HepG2 (cell line): ENCODE measurements around the gene UBAC2. TPM values are rescaled to one million over a fixed set of nuclear protein-coding genes. Genes with fewer than 3 reads are reported as not detected.

ENCODE experiments used
- ATF7 ChIP-seq, 2 experiments: fragments of 450-650 bp in 1 of 2; sonication (generic) in 1 of 2; formaldehyde crosslinking in 1 of 2; IDR thresholded peaks; 2 replicates each; pipeline versions ENCODE4 v1.4.0 to v1.6.1; 2016 to 2020; ENCODE audit warnings: antibody characterized with exemption in 1 of 2, mild to moderate bottlenecking in 1 of 2, missing genetic modification reagents in 1 of 2
- CEBPZ ChIP-seq: IDR thresholded peaks from 2 replicates; pipeline ENCODE4 v1.6.1; 2012; ENCODE audit warnings: low read length, improper control_type of control experiment
- CREB3 ChIP-seq: sonication (generic); formaldehyde crosslinking; IDR thresholded peaks from 2 replicates; pipeline ENCODE4 v1.5.0; 2020; ENCODE audit warnings: missing genetic modification reagents
- ETV6 ChIP-seq: sonication (generic); formaldehyde crosslinking; conservative IDR thresholded peaks from 2 replicates; pipeline ENCODE4 v1.4.0; 2020; ENCODE audit warnings: missing genetic modification reagents
- EZH2 ChIP-seq: conservative IDR thresholded peaks from 2 replicates; pipeline ENCODE4 v1.6.1; 2012; ENCODE audit warnings: mild to moderate bottlenecking, low read depth, low read length, moderate library complexity
- FOXK2 ChIP-seq: fragments of 450-650 bp; IDR thresholded peaks from 2 replicates; pipeline ENCODE4 v1.6.1; 2016
- GRHL1 ChIP-seq: sonication (generic); formaldehyde crosslinking; conservative IDR thresholded peaks from 2 replicates; pipeline ENCODE4 v1.8.0; 2022; ENCODE audit warnings: missing genetic modification reagents
- HOXA3 ChIP-seq: sonication (generic); formaldehyde crosslinking; IDR thresholded peaks from 2 replicates; pipeline ENCODE4 v1.5.0; 2020; ENCODE audit warnings: missing genetic modification reagents
- NBN ChIP-seq: fragments of 450-650 bp; conservative IDR thresholded peaks from 2 replicates; pipeline ENCODE4 v1.6.1; 2017
- PAF1 ChIP-seq: IDR thresholded peaks from 2 replicates; pipeline ENCODE4 v1.6.1; 2016; ENCODE audit warnings: missing genetic modification reagents, missing compliant biosample characterization
- PATZ1 ChIP-seq: sonication (generic); formaldehyde crosslinking; IDR thresholded peaks from 2 replicates; pipeline ENCODE4 v1.4.0; 2020; ENCODE audit warnings: missing genetic modification reagents
- POGZ ChIP-seq: sonication (generic); formaldehyde crosslinking; IDR thresholded peaks from 2 replicates; pipeline ENCODE4 v1.4.0; 2020; ENCODE audit warnings: mild to moderate bottlenecking, missing genetic modification reagents
- SKIL ChIP-seq: sonication (generic); formaldehyde crosslinking; IDR thresholded peaks from 2 replicates; pipeline ENCODE4 v1.8.0; 2022; ENCODE audit warnings: missing genetic modification reagents, mild to moderate bottlenecking, moderate library complexity, borderline replicate concordance
- SMAD9 ChIP-seq: sonication (generic); formaldehyde crosslinking; IDR thresholded peaks from 2 replicates; pipeline ENCODE4 v1.5.1; 2020; ENCODE audit warnings: mild to moderate bottlenecking, missing genetic modification reagents
- XRCC5 ChIP-seq: fragments of 200-400 bp; formaldehyde crosslinking; optimal IDR thresholded peaks from 2 replicates; pipeline ENCODE3; 2017; ENCODE audit warnings: mild to moderate bottlenecking, low read length
- ZFAT ChIP-seq: sonication (generic); formaldehyde crosslinking; conservative IDR thresholded peaks from 2 replicates; pipeline ENCODE4 v1.8.1; 2023; ENCODE audit warnings: missing genetic modification reagents, inconsistent platforms
- ZFP37 ChIP-seq: sonication (generic); formaldehyde crosslinking; IDR thresholded peaks from 2 replicates; pipeline ENCODE4 v1.4.0; 2020; ENCODE audit warnings: missing genetic modification reagents, borderline replicate concordance
- ZNF121 ChIP-seq: sonication (generic); formaldehyde crosslinking; IDR thresholded peaks from 2 replicates; pipeline ENCODE4 v1.5.0; 2020; ENCODE audit warnings: mild to moderate bottlenecking, missing genetic modification reagents
- ZNF496 ChIP-seq: sonication (generic); formaldehyde crosslinking; IDR thresholded peaks from 2 replicates; pipeline ENCODE4 v1.8.1; 2023; ENCODE audit warnings: mild to moderate bottlenecking, moderate library complexity, missing genetic modification reagents; ENCODE audit not compliant: insufficient replicate concordance
- ZNF562 ChIP-seq: sonication (generic); formaldehyde crosslinking; IDR thresholded peaks from 2 replicates; pipeline ENCODE4 v1.8.0; 2022; ENCODE audit warnings: missing genetic modification reagents, borderline replicate concordance
- polyA plus RNA-seq, 8 experiments: library from polyadenylated mRNA; depleted of rRNA in 3 of 8; stranded (reverse) in 7 of 8; unstranded in 1 of 8; fragments of >200 nt; fragmentation: Illumina TruSeq in 4 of 8; extraction: Trizol in 4 of 8; gene quantifications; 2 replicates each; pipeline versions ENCODE4 v1.2.1 to v1.2.3, GENCODE V29; 2011 to 2016; ENCODE audit warnings: low read depth in 4 of 8, missing spikeins in 1 of 8, mixed read lengths in 1 of 8; ENCODE audit not compliant: insufficient read depth in 1 of 8
- total RNA-seq, 5 experiments: library from RNA; depleted of rRNA; stranded (reverse); fragments of >200 nt; fragmentation: Illumina TruSeq; extraction: Trizol; gene quantifications; 2 replicates each; pipeline ENCODE4 v1.2.3, GENCODE V29; 2016; ENCODE audit warnings: low read depth in 1 of 5

Gene UBAC2
- total and polyA plus RNA-seq, 2 of the 13 experiments (the other 11 are each of a cell fraction or from before 2014, with no cell fraction given): 61.3 to 80.8 TPM

- TF ChIP-seq GRHL1 (no peak), PAF1 (no peak), CEBPZ (no peak), ZNF496 (CRISPR knock-in tag) (no peak), ZFP37 (0 out of 2 replicates have a peak, but pooled peaks have one; percentile 22), NBN (no peak), FOXK2 (no peak), SKIL (CRISPR knock-in tag) (no peak), POGZ (0 out of 2 replicates have a peak, but pooled peaks have one; percentile 17), ZFAT (CRISPR knock-in tag) (no peak), HOXA3 (CRISPR knock-in tag) (peak; percentile 83), ETV6 (CRISPR knock-in tag) (no peak), CREB3 (CRISPR knock-in tag) (no peak), ZNF121 (CRISPR knock-in tag) (peak; percentile 72), XRCC5 (no peak), ATF7 (IDR thresholded peaks at IDR 0.05) (no peak), ATF7 (CRISPR knock-in tag; IDR thresholded peaks at IDR 0.05) (no peak), SMAD9 (no peak), PATZ1 (CRISPR knock-in tag) (peak; percentile 58), EZH2 (no peak), ZNF562 (CRISPR knock-in tag) (no peak)
These were observed at the start of gene UBAC2 (continued) for GRCh38 chr13:99200432-99201167.
